Measurements from ENCODE around the gene TGM5. TPM values are rescaled to one million over a fixed set of nuclear protein-coding genes. Genes with fewer than 3 reads are reported as not detected.

TGM5 gene
- total RNA-seq, 6 experiments from 2014 or later, result not detected

GRCh38 chr15:43186003-43186353, 80.8 kb downstream of the TGM5 start:
- peak overlapping the region; percentile 70 to 83 (median 72) for H3K27ac ChIP-seq
- H3K9me3 ChIP-seq, result no peaks in the 10 kb centered on the region
- no peaks in the 10 kb centered on the region for H3K27me3 ChIP-seq
- peaks cover 0 to 15% (median 5%) of the 10 kb centered on the region in 4 donors for H3K36me3 ChIP-seq
- H3K4me1 ChIP-seq, result peaks cover 0 to 7% (median 3%) of the 10 kb centered on the region in 4 donors
- peak overlapping the region; percentile 63 to 74 (median 73) for H3K4me3 ChIP-seq
- TF ChIP-seq POLR2A (IDR thresholded peaks at IDR 0.05) (no peak), CTCF (IDR thresholded peaks at IDR 0.05) (peak in 1 of 4 donors; percentile 0)
- DNase-seq, result no peak
- ATAC-seq, result peak; percentile 5 to 13 (median 9)
- WGBS (ENCODE audit: insufficient coverage, low coverage, low lambda C conversion rate, missing lambda C conversion rate), result 0% methylated on average over 12 of the region's 13 CpGs
- intact Hi-C loops (cut with DNase I), result no loop called here

- Histone ChIP-seq H3K27ac (peak within 1 kb of the TSS; percentile 70 to 83 (median 72)), H3K36me3 (peaks cover 0 to 9% (median under 1%) of the 10 kb centered on the region in 4 donors), H3K4me3 (peak within 1 kb of the TSS; percentile 63 to 74 (median 73)), H3K9me3 (no peaks in the 10 kb centered on the region), H3K27me3 (no peaks in the 10 kb centered on the region), H3K4me1 (peaks cover 0 to 7% (median 3%) of the 10 kb centered on the region in 4 donors)
- peak; percentile 99 for DNase-seq
- WGBS (ENCODE audit: insufficient coverage, low coverage, low lambda C conversion rate, missing lambda C conversion rate), result 0% methylated on average over 11 of the region's 69 CpGs
- TF ChIP-seq CTCF (IDR thresholded peaks at IDR 0.05), result peak in 3 of 4 donors; percentile 31 to 39 (median 37)
- TF ChIP-seq POLR2A (IDR thresholded peaks at IDR 0.05), result peak; percentile 78
- ATAC-seq, result peak; percentile 98 to 100 (median 99)
- intact Hi-C loops (cut with DNase I), result no loop called here
Observed at GRCh38 chr15:43185157-43186002, 81.3 kb downstream of the TGM5 start, which contains the start of gene CCNDBP1. TSS of gene CCNDBP1 (plus strand) at chr15:43185403. CDS start at chr15:43185499, 96 bp downstream.

- no peak for DNase-seq
- Histone ChIP-seq H3K27me3 (no peaks in the 10 kb centered on the region), H3K4me1 (peaks cover 0 to 7% (median 3%) of the 10 kb centered on the region in 4 donors), H3K9me3 (no peaks in the 10 kb centered on the region), H3K27ac (no peak overlapping the region), H3K4me3 (no peak overlapping the region), H3K36me3 (peaks cover 0 to 1% (median 0%) of the 10 kb centered on the region in 4 donors)
- intact Hi-C loops (cut with DNase I), result no loop called here
- WGBS (ENCODE audit: insufficient coverage, low coverage, low lambda C conversion rate, missing lambda C conversion rate), result 76% methylated on average over 7 of the region's 9 CpGs
- ATAC-seq, result peak in 1 of 4 donors; percentile 0
- TF ChIP-seq CTCF (IDR thresholded peaks at IDR 0.05), result no peak
- no peak for TF ChIP-seq POLR2A (IDR thresholded peaks at IDR 0.05)
Observed at GRCh38 chr15:43184407-43185124, 82.2 kb downstream of the TGM5 start.

GRCh38 chr15:43183270-43183669, 83.5 kb downstream of the TGM5 start:
- intact Hi-C loops (cut with DNase I), result no loop called here
- Histone ChIP-seq H3K36me3 (no peaks in the 10 kb centered on the region), H3K4me1 (peaks cover 0 to 7% (median 3%) of the 10 kb centered on the region in 4 donors), H3K9me3 (no peaks in the 10 kb centered on the region), H3K27ac (no peak overlapping the region), H3K4me3 (no peak overlapping the region), H3K27me3 (no peaks in the 10 kb centered on the region)
- no peak for ATAC-seq
- TF ChIP-seq CTCF (IDR thresholded peaks at IDR 0.05) (no peak), POLR2A (IDR thresholded peaks at IDR 0.05) (no peak)
- no peak for DNase-seq
- 78% methylated on average over 3 of the region's 3 CpGs for WGBS (ENCODE audit: insufficient coverage, low coverage, low lambda C conversion rate, missing lambda C conversion rate)

Small RNA genes lying within 50 kb of the gene (small RNA-seq; reads per million reads assigned to genes)
- 0 reads per million in 2 experiments for gene RF00019

Other genes starting within 250 kb of the TGM5 start
- 10 to 100 TPM in 3 of 6 experiments, 1 to 10 TPM in 3; 8.8 to 15.6 (median 10.6) TPM for gene UBR1, start 160.9 kb downstream of the TGM5 start, total RNA-seq
- gene TMEM62, start 133.3 kb downstream of the TGM5 start, total RNA-seq, result 10 to 100 TPM in 3 of 6 experiments, 1 to 10 TPM in 3; 7.6 to 17.1 (median 9.6) TPM
- gene CCNDBP1, start 81.5 kb downstream of the TGM5 start, total RNA-seq, result 10 to 100 TPM; 20.2 to 30.5 (median 22.9) TPM
- 1 to 10 TPM in 1 of 6 experiments, under 1 TPM in 2, not detected in 3; 0.20 to 3.4 (median 0.64) TPM for gene EPB42, start 45.9 kb downstream of the TGM5 start, total RNA-seq
- gene TGM7, start 35.3 kb upstream of the TGM5 start, total RNA-seq, result not detected
- gene LCMT2, start 63.6 kb upstream of the TGM5 start, total RNA-seq, result 1 to 10 TPM; 2.9 to 4.9 (median 3.9) TPM
- gene ZSCAN29, start 104.1 kb upstream of the TGM5 start, total RNA-seq, result 10 to 100 TPM in 5 of 6 experiments, 1 to 10 TPM in 1; 9.9 to 15.4 (median 13.4) TPM
- gene TUBGCP4, start 104.2 kb upstream of the TGM5 start, total RNA-seq, result 10 to 100 TPM in 2 of 6 experiments, 1 to 10 TPM in 4; 8.0 to 14.0 (median 9.5) TPM
- 10 to 100 TPM in 5 of 6 experiments, 1 to 10 TPM in 1; 4.9 to 12.2 (median 10.8) TPM for gene TP53BP1, start 226.2 kb upstream of the TGM5 start, total RNA-seq

Data from right lobe of liver (tissue), 6 donors.